Mucosa of descending colon (tissue), 3 donors: ENCODE results near the gene CHST11. TPM values are rescaled to one million over a fixed set of nuclear protein-coding genes. Genes with fewer than 3 reads are reported as not detected.

Experiments used
- ATAC-seq: fragments of 200-7000 bp; cut with Tn5 transposase; one replicate; pipeline ENCODE4 v1.9.1; 2020; ENCODE audit warnings: mild to moderate bottlenecking, moderate library complexity
- DNase-seq, 3 donors: peaks; one replicate each; pipeline ENCODE4 v3.0.0-alpha.2; 2020
- H3K36me3 ChIP-seq: fragments of 200-600 bp; one replicate; pipeline ENCODE4 v1.8.0; 2021; ENCODE audit warnings: low read depth, mild to moderate bottlenecking
- H3K4me1 ChIP-seq: fragments of 200-600 bp; one replicate; pipeline ENCODE4 v1.8.0; 2021; ENCODE audit warnings: low read depth, mild to moderate bottlenecking
- H3K4me3 ChIP-seq: fragments of 200-600 bp; one replicate; pipeline ENCODE4 v1.8.0; 2021; ENCODE audit warnings: mild to moderate bottlenecking
- H3K9me3 ChIP-seq: fragments of 200-600 bp; one replicate; pipeline ENCODE4 v1.8.0; 2021; ENCODE audit warnings: mild to moderate bottlenecking
- CTCF ChIP-seq: fragments of 200-600 bp; IDR thresholded peaks from one replicate; pipeline ENCODE4 v1.8.0; 2022; ENCODE audit warnings: antibody characterized with exemption, mild to moderate bottlenecking
- intact Hi-C, 2 donors: fragments of 100-400 bp; cut with DNase I in 1 of 2; cut with micrococcal nuclease in 1 of 2; formaldehyde crosslinking; loops; one replicate each; pipeline versions ENCODE4 v1.11.0 to v1.11.1; 2022; cut with DNase I, micrococcal nuclease
- total RNA-seq, 3 donors: library from RNA; stranded (reverse); fragmentation: NEBNext Ultra II Directional in 2 of 3; extraction: Animal tissue kit (Norgen Biotek cat#: 25700) in 2 of 3; gene quantifications; one replicate each; pipeline versions ENCODE4 v1.2.1 to v1.2.4, GENCODE V29; 2021 to 2023
- donor health status: DM: no; HTN: no; CAD: no; lungs with moderate emphysema.
- donor health status: DM: no; HTN: no; CAD: no.
- donor health status: DM: no; HTN: yes; CAD: no.

Gene CHST11
- total RNA-seq, 3 donors from 2014 or later, result 3.3 to 15.2 (median 6.6) TPM

DNA sequence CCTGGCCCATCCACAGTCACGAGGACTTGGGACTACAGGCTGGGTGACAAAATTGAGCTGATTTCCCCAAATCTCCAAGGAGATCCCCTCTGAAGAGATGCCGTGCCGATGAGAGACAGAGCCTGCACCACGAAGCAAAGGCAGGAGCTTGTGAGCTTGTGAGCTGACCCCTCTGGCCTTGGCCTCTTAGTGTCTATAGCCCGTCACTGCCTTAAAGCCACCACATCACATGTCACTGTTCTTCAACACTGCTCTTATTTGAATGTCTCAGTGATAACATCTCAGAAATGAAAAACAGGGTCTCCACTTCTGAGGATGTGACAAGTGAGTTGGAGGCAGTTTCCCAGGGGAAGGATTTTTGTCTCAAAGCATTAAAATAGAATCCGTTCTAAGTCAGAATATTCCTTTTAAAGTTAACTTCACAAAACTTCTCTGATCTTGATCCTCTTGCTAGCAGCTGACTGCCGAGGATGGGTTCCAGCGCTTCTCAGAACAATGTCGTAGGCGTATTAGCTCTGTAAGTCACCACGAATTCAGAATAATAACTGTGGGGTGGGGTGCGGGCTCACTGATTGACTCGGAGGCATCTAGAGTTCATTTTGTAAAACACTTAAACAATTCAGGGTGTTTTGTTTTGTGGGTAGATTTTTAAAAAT is 37.5 kb downstream of the CHST11 start:
- intact Hi-C loops, result no loop called here
- no peaks in the 10 kb centered on the region for H3K36me3 ChIP-seq
- H3K4me3 ChIP-seq, result no peak overlapping the region
- no peak for TF ChIP-seq CTCF
- peak; percentile 62 for ATAC-seq
- no peaks in the 10 kb centered on the region for H3K9me3 ChIP-seq
- H3K4me1 ChIP-seq, result no peaks in the 10 kb centered on the region
- peak in 1 of 3 donors; percentile 28 for DNase-seq

DNA sequence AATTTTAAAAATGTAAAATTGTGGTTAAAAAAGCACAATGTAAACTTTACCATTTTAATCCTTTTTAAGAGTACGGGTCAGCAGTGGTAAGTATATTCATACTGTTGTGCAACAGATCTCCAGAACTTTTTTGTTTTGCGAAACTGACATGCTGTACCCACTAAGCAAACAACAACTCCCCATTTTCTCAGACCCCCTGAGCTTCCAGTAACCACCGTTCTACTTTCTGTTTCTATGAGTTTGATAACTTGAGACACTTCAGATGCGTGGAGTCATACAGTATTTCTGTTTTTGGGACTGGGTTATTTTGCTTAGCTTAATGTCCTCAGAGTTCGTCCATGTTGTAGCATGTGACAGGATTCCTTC is 38.0 kb downstream of the CHST11 start:
- ATAC-seq, result peak; percentile 51
- H3K4me1 ChIP-seq, result no peaks in the 10 kb centered on the region
- no peaks in the 10 kb centered on the region for H3K36me3 ChIP-seq
- H3K4me3 ChIP-seq, result no peak overlapping the region
- no peaks in the 10 kb centered on the region for H3K9me3 ChIP-seq
- no peak for DNase-seq
- no peak for TF ChIP-seq CTCF
- intact Hi-C loops, result no loop called here

- intact Hi-C loops, result no loop called here
Measured at GRCh38 chr12:104495786-104496185, 39.0 kb downstream of the CHST11 start.

DNA sequence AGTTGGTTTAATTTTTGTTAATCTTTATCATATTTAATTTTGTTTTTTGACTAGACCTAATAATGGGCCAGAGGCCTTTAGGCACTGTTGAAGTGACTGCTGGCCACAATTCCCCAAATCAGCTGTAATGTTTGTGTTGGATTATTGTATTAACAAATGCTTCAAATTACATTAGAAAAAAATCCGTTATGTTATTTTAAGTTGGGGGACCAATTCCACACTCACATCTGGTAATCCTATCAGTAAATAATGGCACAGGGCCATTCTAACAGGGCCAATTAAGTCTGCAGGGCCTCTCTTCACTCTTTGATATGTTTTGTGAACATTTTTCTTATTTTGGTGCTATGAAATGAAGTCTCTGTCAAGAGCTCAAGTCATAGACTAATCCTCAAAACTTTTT is 39.6 kb downstream of the CHST11 start:
- Histone ChIP-seq H3K4me3 (no peak overlapping the region), H3K4me1 (no peaks in the 10 kb centered on the region)
- no peak for DNase-seq

More at GRCh38 chr12:104495786-104496185, 39.0 kb downstream of the CHST11 start:
- DNase-seq, result no peak
- TF ChIP-seq CTCF, result no peak
- Histone ChIP-seq H3K4me3 (no peak overlapping the region), H3K9me3 (no peaks in the 10 kb centered on the region), H3K36me3 (no peaks in the 10 kb centered on the region), H3K4me1 (no peaks in the 10 kb centered on the region)
- no peak for ATAC-seq

GRCh38 chr12:104498211-104498801 is 41.6 kb downstream of the CHST11 start:
- intact Hi-C loops, result no loop called here
- TF ChIP-seq CTCF, result no peak
- ATAC-seq (no peak), DNase-seq (no peak)
- Histone ChIP-seq H3K4me1 (no peaks in the 10 kb centered on the region), H3K4me3 (no peak overlapping the region), H3K9me3 (no peaks in the 10 kb centered on the region), H3K36me3 (no peaks in the 10 kb centered on the region)

More for the DNA sequence above, 39.6 kb downstream of the CHST11 start:
- no peak for ATAC-seq
- no peak for TF ChIP-seq CTCF
- intact Hi-C loops, result no loop called here
- no peaks in the 10 kb centered on the region for H3K36me3 ChIP-seq
- no peaks in the 10 kb centered on the region for H3K9me3 ChIP-seq
